Activated B cell treated with CpG ODN at 0.5 μM for 24 hours (primary cell): Measurements from ENCODE around the gene CALCR. TPM values are rescaled to one million over a fixed set of nuclear protein-coding genes. Genes with fewer than 3 reads are reported as not detected.

Experiments used
- ATAC-seq: fragments of 200-7000 bp; cut with Tn5 transposase; one replicate; pipeline ENCODE4 v1.10.0; 2021; ENCODE audit warnings: low read depth, mild to moderate bottlenecking, moderate library complexity
- CTCF ChIA-PET: fragments of 350-600 bp; sonication (Branson Sonifier 250); formaldehyde crosslinking; loops from one replicate; lab custom pipeline; 2021; ENCODE audit warnings: antibody characterized with exemption; lab: Charles Lee
- POLR2A ChIA-PET: fragments of 350-600 bp; sonication (Branson Sonifier 250); formaldehyde crosslinking; loops from one replicate; lab custom pipeline; 2021; ENCODE audit warnings: antibody characterized with exemption; lab: Charles Lee
- DNase-seq: peaks from one replicate; pipeline ENCODE4 v3.0.0; 2022
- H3K27ac Mint-ChIP-seq: one replicate; pipeline ENCODE4 v1.8.0; 2020; ENCODE audit warnings: mixed read lengths
- H3K27me3 Mint-ChIP-seq: one replicate; pipeline ENCODE4 v1.8.0; 2021; ENCODE audit warnings: mixed read lengths
- H3K36me3 Mint-ChIP-seq: one replicate; pipeline ENCODE4 v1.8.0; 2021; ENCODE audit warnings: low read depth, mixed read lengths
- H3K4me1 Mint-ChIP-seq: one replicate; pipeline ENCODE4 v1.8.0; 2021; ENCODE audit warnings: mixed read lengths
- H3K4me3 Mint-ChIP-seq: one replicate; pipeline ENCODE4 v1.8.0; 2020; ENCODE audit warnings: mild to moderate bottlenecking, mixed read lengths
- H3K9me3 Mint-ChIP-seq: one replicate; pipeline ENCODE4 v1.8.0; 2020; ENCODE audit warnings: mixed read lengths
- intact Hi-C: fragments of 100-400 bp; cut with micrococcal nuclease; formaldehyde crosslinking; loops from one replicate; pipeline ENCODE4 v1.15.1; 2024
- total RNA-seq: library from RNA; stranded (reverse); gene quantifications from 2 replicates; pipeline ENCODE4 v1.2.3, GENCODE V29; 2022
- TF ChIP-seq, protein P1 (sequence below): fragments of 200-600 bp; IDR thresholded peaks from one replicate; pipeline ENCODE4 v1.8.0; 2022; ENCODE audit warnings: antibody characterized with exemption, mild to moderate bottlenecking

The CALCR gene
- total RNA-seq, 1 donor from 2014 or later, result not detected

DNA sequence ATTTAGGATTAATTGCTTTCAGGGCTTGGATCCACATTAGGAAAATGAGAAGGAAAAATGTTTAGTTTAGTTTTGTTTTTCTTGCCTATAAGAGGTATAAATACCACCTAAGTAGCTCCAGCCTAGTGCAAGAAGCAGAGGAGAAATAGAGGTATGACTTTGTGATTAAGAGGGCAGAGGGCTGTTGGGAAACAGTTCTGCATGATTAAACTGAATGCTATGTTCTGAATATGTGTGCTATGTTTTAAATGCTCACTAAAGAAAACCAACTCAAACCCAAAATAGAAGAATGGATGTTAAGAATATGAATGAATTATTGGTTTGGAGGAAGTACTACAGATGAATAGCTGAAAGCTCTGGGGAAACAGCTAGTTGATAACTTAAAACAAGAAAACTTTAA is 7.6 kb downstream of the CALCR start:
- Mint-ChIP-seq H3K4me3 (no peak overlapping the region), H3K27ac (no peak overlapping the region), H3K4me1 (peaks cover 8% of the 10 kb centered on the region), H3K9me3 (no peaks in the 10 kb centered on the region), H3K36me3 (no peaks in the 10 kb centered on the region), H3K27me3 (peaks cover 10% of the 10 kb centered on the region)
- TF ChIP-seq, protein P1, sequence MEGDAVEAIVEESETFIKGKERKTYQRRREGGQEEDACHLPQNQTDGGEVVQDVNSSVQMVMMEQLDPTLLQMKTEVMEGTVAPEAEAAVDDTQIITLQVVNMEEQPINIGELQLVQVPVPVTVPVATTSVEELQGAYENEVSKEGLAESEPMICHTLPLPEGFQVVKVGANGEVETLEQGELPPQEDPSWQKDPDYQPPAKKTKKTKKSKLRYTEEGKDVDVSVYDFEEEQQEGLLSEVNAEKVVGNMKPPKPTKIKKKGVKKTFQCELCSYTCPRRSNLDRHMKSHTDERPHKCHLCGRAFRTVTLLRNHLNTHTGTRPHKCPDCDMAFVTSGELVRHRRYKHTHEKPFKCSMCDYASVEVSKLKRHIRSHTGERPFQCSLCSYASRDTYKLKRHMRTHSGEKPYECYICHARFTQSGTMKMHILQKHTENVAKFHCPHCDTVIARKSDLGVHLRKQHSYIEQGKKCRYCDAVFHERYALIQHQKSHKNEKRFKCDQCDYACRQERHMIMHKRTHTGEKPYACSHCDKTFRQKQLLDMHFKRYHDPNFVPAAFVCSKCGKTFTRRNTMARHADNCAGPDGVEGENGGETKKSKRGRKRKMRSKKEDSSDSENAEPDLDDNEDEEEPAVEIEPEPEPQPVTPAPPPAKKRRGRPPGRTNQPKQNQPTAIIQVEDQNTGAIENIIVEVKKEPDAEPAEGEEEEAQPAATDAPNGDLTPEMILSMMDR, result no peak
- DNase-seq (no peak), ATAC-seq (no peak)
- intact Hi-C loops, result no loop called here
- ChIA-PET POLR2A (no interaction called here), CTCF (no interaction called here)

DNA sequence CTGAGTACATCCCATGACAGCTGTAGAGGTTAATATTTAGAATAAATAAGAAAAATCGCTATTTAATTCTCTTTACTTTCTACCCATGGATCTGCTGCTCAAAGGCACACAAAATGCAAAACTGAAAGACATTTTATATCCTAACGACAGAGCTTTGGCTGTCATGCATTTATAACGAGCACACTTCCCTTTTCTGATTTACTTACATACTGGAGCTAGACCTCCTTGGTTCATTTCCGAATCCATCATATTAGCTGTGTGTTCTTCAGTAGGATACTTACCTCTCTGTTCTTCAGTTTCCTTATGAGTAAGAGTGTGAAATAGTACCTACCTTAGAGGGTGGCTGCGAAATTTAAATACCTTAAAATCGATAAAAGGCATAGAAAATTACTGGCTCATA is 10.9 kb downstream of the CALCR start:
- ChIA-PET CTCF (interaction anchor here (3.1 kb wide), 1 partner anchor 12 kb away, joined by 12 read pairs; no protein-coding TSS in a partner anchor), POLR2A (no interaction called here)
- no peaks in the 10 kb centered on the region for H3K36me3 Mint-ChIP-seq
- TF ChIP-seq, protein P1, result no peak
- peak overlapping the region; percentile 50 for H3K27ac Mint-ChIP-seq
- no peaks in the 10 kb centered on the region for H3K9me3 Mint-ChIP-seq
- intact Hi-C loops, result no loop called here
- ATAC-seq, result peak; percentile 40
- peaks cover 33% of the 10 kb centered on the region for H3K4me1 Mint-ChIP-seq
- DNase-seq, result no peak
- no peaks in the 10 kb centered on the region for H3K27me3 Mint-ChIP-seq
- no peak overlapping the region for H3K4me3 Mint-ChIP-seq

DNA sequence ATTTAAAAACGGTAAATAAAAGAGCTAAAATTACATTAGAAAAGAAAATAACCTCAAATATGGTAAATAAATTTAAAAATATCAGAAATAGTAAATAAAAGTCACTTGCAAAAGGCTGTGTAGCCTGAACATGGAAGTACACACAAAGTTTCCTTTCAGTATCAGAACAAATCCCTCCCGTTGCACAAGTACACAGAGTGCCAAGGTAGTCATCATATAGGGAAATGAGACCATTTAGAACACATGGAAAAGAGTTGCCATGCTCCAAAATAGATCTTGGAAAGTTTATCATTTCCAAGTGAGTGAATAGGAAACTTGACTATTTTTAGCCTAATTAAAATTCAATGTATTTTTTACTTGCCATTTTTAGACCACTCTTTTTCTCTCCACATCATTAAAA is 11.6 kb downstream of the CALCR start:
- Mint-ChIP-seq H3K36me3 (no peaks in the 10 kb centered on the region), H3K4me1 (peaks cover 34% of the 10 kb centered on the region), H3K9me3 (no peaks in the 10 kb centered on the region), H3K4me3 (no peak overlapping the region), H3K27ac (no peak overlapping the region), H3K27me3 (no peaks in the 10 kb centered on the region)
- ChIA-PET POLR2A (no interaction called here), CTCF (interaction anchor here (3.1 kb wide), 1 partner anchor 12 kb away, joined by 12 read pairs; no protein-coding TSS in a partner anchor)
- TF ChIP-seq, protein P1, result no peak
- DNase-seq (no peak), ATAC-seq (no peak)
- intact Hi-C loops, result no loop called here

DNA sequence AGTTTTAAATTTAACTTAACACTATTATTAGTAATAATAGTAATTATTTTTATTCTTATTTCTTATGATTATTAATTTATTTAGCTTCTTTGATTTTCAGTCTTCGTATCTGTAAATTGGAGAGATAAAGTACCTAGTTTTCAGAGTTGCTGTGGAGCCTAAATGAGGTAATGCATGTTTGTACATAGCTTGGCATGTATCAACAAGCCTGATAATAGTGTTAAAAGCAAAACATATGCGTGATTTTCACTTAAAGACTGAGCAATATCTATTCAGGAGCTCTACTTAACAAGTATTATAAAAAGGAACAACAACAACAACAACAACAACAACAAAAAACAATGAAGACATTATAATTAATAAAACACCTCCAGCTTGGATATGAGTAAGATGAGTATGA is 12.4 kb downstream of the CALCR start:
- Mint-ChIP-seq H3K9me3 (no peaks in the 10 kb centered on the region), H3K27me3 (no peaks in the 10 kb centered on the region), H3K36me3 (no peaks in the 10 kb centered on the region), H3K27ac (no peak overlapping the region), H3K4me3 (no peak overlapping the region), H3K4me1 (peaks cover 34% of the 10 kb centered on the region)
- intact Hi-C loops, result no loop called here
- ATAC-seq (no peak), DNase-seq (no peak)
- TF ChIP-seq, protein P1, result no peak
- POLR2A ChIA-PET, result no interaction called here
- CTCF ChIA-PET, result interaction anchor here (3.1 kb wide), 1 partner anchor 11 kb away, joined by 12 read pairs; no protein-coding TSS in a partner anchor

GRCh38 chr7:93559639-93560491 is 14.7 kb downstream of the CALCR start:
- POLR2A ChIA-PET, result interaction anchor here (0.7 kb wide), 1 partner anchor 1680 kb away, joined by 5 read pairs; the partner anchor contains the start of gene MTERF1
- peak; percentile 78 for ATAC-seq

More at GRCh38 chr7:93559639-93560491, 14.7 kb downstream of the CALCR start:
- TF ChIP-seq, protein P1, result no peak
- H3K9me3 Mint-ChIP-seq, result no peaks in the 10 kb centered on the region
- DNase-seq, result no peak
- peak overlapping the region; percentile 25 for H3K4me3 Mint-ChIP-seq
- no peaks in the 10 kb centered on the region for H3K36me3 Mint-ChIP-seq
- CTCF ChIA-PET, result interaction anchor here (1.0 kb wide), 1 partner anchor 9 kb away, joined by 6 read pairs; no protein-coding TSS in a partner anchor
- H3K4me1 Mint-ChIP-seq, result peaks cover 34% of the 10 kb centered on the region
- peak overlapping the region; percentile 85 for H3K27ac Mint-ChIP-seq
- H3K27me3 Mint-ChIP-seq, result no peaks in the 10 kb centered on the region
- intact Hi-C loops, result no loop called here
